ENCODE data around the gene KEAP1.
"Not testable (repeated sequence)": the region's sequence is repeated elsewhere in the genome, so short reads cannot be mapped to it uniquely, and the experiment has no call there.

KEAP1 gene

GRCh38 chr19:10503002-10503789 lies at the start of gene KEAP1:
Gene KEAP1 (minus strand): TSS chr19:10503356. CDS start chr19:10500033, 3,323 bp downstream.
- peaks cover 11% of the 10 kb centered on the region for H3K36me3 Mint-ChIP-seq
- H3K4me3 Mint-ChIP-seq, result peak within 1 kb of the TSS; percentile 92
- H3K9me3 Mint-ChIP-seq, result no peaks in the 10 kb centered on the region
- no peak for ATAC-seq
- H3K27ac Mint-ChIP-seq, result peak within 1 kb of the TSS; percentile 89
- H3K4me1 Mint-ChIP-seq, result peaks cover 42% of the 10 kb centered on the region
- H3K27me3 Mint-ChIP-seq, result no peaks in the 10 kb centered on the region

DNA sequence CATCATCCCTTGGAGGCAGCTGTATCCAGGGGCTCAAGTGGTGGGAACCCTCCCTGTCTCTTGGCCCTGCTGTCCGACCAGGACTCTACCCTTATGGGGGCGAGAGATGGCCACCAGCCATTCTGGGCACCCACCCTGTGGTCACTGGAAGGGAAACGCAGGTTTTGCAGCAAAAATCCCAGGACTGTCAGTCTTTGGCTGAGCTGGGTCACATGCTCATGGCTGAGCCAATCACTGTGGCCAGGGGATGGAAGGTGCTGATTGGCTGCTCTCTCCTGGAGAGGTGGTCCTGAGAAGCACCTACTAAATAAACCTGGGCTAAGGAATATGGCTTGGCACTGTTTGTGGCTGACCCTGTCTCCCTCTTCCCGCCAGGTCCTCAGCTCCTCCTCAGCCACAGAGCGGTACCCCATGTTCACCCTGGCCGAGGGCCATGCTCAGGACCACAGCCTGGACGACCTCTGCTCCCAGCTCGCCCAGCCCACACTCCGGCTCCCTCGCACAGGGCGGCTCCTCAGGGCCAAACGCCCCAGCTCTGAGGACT lies 49.4 kb upstream of the KEAP1 start:
- no peak for ATAC-seq

DNA sequence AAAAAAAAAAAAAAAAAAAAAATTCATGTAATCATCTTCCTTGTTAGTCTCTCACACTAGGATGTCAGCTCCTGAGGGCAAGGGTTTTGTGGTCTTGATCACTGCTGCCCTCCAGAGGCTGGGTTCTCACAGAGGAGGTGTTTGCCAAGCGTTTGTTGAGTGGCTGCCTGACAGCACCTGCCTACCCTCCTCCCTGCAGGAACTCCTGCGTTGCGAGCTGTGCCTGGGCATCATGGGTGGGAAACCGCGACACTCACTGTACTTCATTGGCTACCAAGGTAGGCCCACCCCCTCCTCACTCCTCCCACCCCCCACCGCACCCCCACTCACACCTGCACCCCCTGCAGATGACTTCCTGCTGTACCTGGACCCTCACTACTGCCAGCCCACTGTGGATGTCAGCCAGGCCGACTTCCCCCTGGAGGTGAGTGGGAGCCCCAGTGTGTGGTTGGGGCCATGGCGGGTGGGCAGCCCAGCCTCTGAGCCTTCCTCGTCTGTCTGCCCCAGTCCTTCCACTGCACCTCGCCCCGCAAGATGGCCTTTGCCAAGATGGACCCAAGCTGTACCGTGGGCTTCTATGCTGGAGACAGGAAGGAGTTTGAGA lies 48.6 kb upstream of the KEAP1 start:
- no peaks in the 10 kb centered on the region for H3K27me3 Mint-ChIP-seq
- peaks cover 47% of the 10 kb centered on the region for H3K36me3 Mint-ChIP-seq
- ATAC-seq, result no peak
- H3K27ac Mint-ChIP-seq, result peak overlapping the region; percentile 93
- peaks cover 44% of the 10 kb centered on the region for H3K4me1 Mint-ChIP-seq
- H3K9me3 Mint-ChIP-seq, result no peaks in the 10 kb centered on the region
- H3K4me3 Mint-ChIP-seq, result no peak overlapping the region

More for the DNA sequence above, 49.4 kb upstream of the KEAP1 start:
- H3K4me3 Mint-ChIP-seq, result no peak overlapping the region
- H3K9me3 Mint-ChIP-seq, result no peaks in the 10 kb centered on the region
- no peaks in the 10 kb centered on the region for H3K27me3 Mint-ChIP-seq
- peak overlapping the region; percentile 93 for H3K27ac Mint-ChIP-seq
- peaks cover 47% of the 10 kb centered on the region for H3K36me3 Mint-ChIP-seq
- peaks cover 44% of the 10 kb centered on the region for H3K4me1 Mint-ChIP-seq

DNA sequence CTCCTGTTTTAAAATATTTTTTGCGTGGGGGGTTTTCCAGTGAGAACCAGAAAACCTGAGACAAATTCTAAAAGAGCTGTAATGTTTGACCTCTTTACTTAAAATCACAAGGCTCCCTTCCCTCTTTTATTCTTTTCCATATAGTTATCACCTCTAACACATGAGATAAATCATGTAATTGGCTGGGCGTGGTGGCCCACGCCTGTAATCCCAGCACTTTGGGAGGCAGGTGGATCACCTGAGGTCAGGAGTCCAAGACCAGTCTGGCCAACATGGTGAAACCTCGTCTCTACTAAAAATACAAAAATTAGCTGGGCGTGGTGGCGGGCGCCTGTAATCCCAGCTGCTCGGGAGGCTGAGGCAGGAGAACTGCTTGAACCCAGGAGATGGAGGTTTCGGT lies 47.9 kb upstream of the KEAP1 start:
- not testable (repeated sequence) for H3K4me3 Mint-ChIP-seq, ATAC-seq, H3K27ac Mint-ChIP-seq, H3K9me3 Mint-ChIP-seq, H3K27me3 Mint-ChIP-seq
- peaks cover 47% of the 10 kb centered on the region for H3K36me3 Mint-ChIP-seq
- peaks cover 42% of the 10 kb centered on the region for H3K4me1 Mint-ChIP-seq

DNA sequence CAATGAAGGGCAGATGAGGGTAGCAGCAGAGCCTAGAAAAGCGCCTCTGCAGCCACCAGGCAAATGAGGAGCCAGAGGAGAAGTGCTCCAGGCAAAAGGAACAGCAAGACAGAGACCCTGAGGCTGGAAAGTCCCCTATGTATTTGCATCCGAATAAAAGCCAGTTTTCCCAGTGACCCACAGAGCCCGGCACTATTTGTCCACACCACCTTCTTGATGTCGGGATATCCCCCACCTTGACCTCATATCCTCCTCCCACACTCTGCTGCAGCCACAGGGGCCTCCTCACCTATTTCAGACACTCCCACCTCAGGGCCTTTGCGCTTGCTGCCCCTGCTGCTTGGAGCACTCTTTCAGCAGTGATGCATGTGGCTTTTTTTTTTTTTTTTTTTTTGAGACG lies 47.2 kb upstream of the KEAP1 start:
- H3K27ac Mint-ChIP-seq, result peak overlapping the region; percentile 44
- ATAC-seq, result no peak
- H3K4me1 Mint-ChIP-seq, result peaks cover 36% of the 10 kb centered on the region
- H3K4me3 Mint-ChIP-seq, result no peak overlapping the region
- no peaks in the 10 kb centered on the region for H3K9me3 Mint-ChIP-seq
- peaks cover 47% of the 10 kb centered on the region for H3K36me3 Mint-ChIP-seq
- H3K27me3 Mint-ChIP-seq, result no peaks in the 10 kb centered on the region

DNA sequence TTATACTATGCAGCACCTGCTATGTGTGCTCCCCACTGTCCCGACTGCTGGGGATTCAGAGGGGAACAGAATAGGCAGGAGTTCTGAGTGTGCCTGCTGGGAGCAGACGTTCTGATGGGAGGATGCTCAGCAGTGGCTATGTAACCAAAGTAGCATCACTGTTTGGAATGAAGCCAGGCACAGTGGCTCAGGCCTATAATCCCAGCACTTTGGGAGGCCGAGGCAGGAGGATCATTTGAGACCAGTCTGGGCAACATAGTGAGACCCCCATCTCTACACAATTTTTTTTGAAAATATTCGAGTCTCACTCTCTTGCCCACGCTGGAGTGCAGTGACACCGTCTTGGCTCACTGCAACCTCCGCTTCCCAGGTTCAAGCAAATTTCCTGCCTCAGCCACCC lies 46.6 kb upstream of the KEAP1 start:
- Mint-ChIP-seq H3K4me3 (no peak overlapping the region), H3K27me3 (no peaks in the 10 kb centered on the region), H3K9me3 (no peaks in the 10 kb centered on the region), H3K4me1 (peaks cover 36% of the 10 kb centered on the region), H3K27ac (peak overlapping the region; percentile 44), H3K36me3 (peaks cover 47% of the 10 kb centered on the region)
- ATAC-seq, result no peak

DNA sequence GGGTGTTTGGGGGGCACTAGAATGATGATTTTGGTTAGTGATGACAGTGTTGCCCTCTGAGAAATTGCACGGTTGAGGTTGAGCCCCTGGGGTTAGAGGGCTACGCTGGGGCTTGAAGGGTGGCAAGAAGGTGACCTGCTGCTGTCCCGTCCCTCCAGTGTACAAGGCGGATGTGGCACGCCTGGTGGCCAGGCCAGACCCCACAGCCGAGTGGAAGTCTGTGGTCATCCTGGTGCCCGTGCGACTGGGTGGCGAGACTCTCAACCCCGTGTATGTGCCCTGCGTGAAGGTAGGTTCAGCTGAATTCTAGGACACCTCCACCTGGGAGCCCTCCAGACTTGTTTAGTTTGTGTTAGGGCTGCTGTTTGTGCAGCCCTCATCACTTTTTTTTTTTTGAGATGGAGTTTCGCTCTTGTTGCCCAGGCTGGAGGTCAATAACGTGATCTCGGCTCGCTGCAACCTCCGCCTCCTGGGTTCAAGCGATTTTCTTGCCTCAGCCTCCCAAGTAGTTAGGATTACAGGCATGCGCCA lies 45.7 kb upstream of the KEAP1 start:
- Mint-ChIP-seq H3K9me3 (no peaks in the 10 kb centered on the region), H3K4me3 (no peak overlapping the region), H3K27ac (no peak overlapping the region), H3K36me3 (peaks cover 42% of the 10 kb centered on the region), H3K4me1 (peaks cover 32% of the 10 kb centered on the region), H3K27me3 (no peaks in the 10 kb centered on the region)
- no peak for ATAC-seq

GRCh38 chr19:10546817-10547216 lies 43.7 kb upstream of the KEAP1 start:
- H3K36me3 Mint-ChIP-seq, result peaks cover 22% of the 10 kb centered on the region
- H3K27me3 Mint-ChIP-seq, result no peaks in the 10 kb centered on the region
- H3K4me1 Mint-ChIP-seq, result peaks cover 18% of the 10 kb centered on the region
- no peaks in the 10 kb centered on the region for H3K9me3 Mint-ChIP-seq
- H3K4me3 Mint-ChIP-seq, result no peak overlapping the region
- no peak for ATAC-seq
- no peak overlapping the region for H3K27ac Mint-ChIP-seq

DNA sequence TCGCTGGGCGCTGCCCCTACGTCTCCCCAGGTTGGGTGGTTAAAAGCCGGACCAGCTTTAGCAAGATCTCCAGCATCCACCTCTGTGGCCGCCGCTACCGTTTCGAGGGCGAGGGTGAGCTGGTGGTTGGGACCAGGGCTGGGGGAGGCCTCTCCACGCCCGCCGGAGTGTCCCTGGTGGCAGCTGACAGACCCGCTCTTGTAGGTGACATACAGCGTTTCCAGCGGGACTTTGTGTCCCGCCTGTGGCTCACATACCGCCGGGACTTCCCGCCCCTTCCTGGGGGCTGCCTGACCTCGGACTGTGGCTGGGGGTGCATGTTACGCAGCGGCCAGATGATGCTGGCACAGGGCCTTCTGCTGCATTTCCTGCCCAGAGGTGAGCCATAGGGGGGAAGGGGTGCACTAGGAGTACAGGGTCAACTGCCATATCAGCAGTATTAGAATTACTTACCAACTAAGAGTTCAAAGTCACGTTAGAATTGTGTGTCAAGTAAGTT lies 41.6 kb upstream of the KEAP1 start:
- H3K27ac Mint-ChIP-seq, result peak overlapping the region; percentile 83
- H3K4me3 Mint-ChIP-seq, result peak overlapping the region; percentile 81
- no peak for ATAC-seq
- peaks cover 11% of the 10 kb centered on the region for H3K36me3 Mint-ChIP-seq
- peaks cover 11% of the 10 kb centered on the region for H3K4me1 Mint-ChIP-seq
- H3K9me3 Mint-ChIP-seq, result no peaks in the 10 kb centered on the region
- peaks cover 11% of the 10 kb centered on the region for H3K27me3 Mint-ChIP-seq

DNA sequence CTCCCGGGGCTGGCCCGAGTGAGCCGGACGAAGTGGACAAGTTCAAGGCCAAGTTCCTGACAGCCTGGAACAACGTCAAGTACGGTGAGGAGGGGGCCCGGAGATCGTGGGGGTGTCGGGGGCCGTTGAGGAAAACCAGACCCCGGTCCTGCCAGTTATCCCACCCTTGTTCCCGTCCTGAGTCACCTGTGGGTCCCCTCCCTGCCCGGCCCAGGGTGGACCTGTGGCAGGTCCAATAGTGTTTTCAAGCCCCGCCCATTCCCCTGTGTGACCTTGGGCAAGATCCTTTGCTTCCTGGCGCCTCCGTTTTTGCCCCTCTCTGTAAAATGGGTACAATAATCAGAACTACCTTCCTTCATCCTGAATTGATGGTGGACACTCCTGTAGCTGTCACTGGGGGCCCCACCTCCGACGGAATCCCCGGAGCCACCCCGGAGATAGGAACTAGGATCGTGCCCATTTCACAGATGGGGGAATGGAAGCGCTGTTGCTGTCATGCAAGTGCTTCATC lies 41.1 kb upstream of the KEAP1 start:
- peak; percentile 42 for ATAC-seq

DNA sequence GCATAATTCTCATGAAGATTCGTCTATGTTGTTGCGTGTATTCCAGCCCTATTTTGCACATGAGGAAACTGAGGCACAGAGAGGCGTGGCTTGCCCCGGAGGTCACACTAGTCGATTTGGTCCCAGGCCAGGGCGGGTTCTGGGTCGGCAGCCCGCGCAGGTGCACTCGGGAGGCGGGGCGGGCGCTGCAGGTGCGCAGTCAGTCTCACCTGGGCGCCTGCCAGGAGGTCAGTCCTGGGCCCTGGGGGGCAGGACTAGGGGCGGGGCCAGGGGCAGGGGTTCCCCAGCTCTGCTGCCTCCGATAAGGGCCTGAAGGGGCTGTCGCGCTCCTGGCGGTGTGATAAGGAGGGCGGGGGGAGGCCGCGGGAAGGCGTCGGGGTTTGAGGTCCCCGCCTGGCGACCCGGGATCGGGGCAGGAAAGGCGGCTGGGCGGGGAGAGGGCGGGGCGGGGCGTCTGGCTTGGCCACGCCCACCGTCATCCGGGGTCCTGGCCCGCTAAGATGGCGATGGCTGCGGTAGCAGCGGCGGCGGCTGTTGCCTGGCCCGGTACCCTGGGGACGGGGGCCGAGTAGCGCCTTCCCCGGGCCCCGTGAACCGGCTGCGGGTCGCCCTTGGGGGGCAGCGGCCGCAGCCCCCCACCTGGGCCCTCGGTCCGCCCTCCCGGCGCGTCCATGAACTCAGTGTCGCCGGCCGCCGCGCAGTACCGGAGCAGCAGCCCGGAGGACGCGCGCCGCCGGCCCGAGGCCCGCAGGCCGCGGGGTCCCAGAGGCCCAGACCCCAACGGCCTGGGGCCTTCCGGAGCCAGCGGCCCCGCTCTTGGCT lies 40.5 kb upstream of the KEAP1 start, which contains the start of gene ATG4D:
ATG4D (plus strand) TSS at position 485 of the 822 bp plus-strand sequence; CDS start at position 672, 187 bp downstream.
- Mint-ChIP-seq H3K4me1 (peaks cover 11% of the 10 kb centered on the region), H3K9me3 (no peaks in the 10 kb centered on the region), H3K36me3 (peaks cover 6% of the 10 kb centered on the region), H3K27ac (peak within 1 kb of the TSS; percentile 83), H3K4me3 (peak within 1 kb of the TSS; percentile 82), H3K27me3 (peaks cover 23% of the 10 kb centered on the region)
- ATAC-seq, result peak; percentile 93

More for the DNA sequence above, 41.1 kb upstream of the KEAP1 start:
- H3K9me3 Mint-ChIP-seq, result no peaks in the 10 kb centered on the region
- H3K4me1 Mint-ChIP-seq, result peaks cover 11% of the 10 kb centered on the region
- peak overlapping the region; percentile 83 for H3K27ac Mint-ChIP-seq
- peaks cover 11% of the 10 kb centered on the region for H3K36me3 Mint-ChIP-seq
- H3K27me3 Mint-ChIP-seq, result peaks cover 16% of the 10 kb centered on the region
- H3K4me3 Mint-ChIP-seq, result peak overlapping the region; percentile 81

DNA sequence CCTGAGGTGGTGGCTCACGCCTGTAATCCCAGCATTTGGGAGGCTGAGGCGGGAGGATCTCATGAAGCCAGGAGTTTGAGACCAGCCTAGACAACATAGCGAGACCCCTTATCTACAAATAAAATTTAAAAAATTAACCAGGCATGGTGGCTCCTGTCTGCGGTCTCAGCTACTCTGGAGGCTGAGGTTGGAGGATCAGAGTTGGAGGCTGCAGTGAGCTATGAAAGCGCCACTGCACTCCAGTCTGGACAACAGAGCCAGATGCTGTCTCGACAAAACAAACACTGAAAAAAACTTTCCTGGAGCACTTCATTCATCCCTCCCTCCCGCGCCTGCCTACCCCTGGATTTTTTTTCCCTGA lies 39.9 kb upstream of the KEAP1 start:
- peaks cover 11% of the 10 kb centered on the region for H3K4me1 Mint-ChIP-seq
- peaks cover 28% of the 10 kb centered on the region for H3K27me3 Mint-ChIP-seq
- no peaks in the 10 kb centered on the region for H3K9me3 Mint-ChIP-seq
- H3K27ac Mint-ChIP-seq, result peak overlapping the region; percentile 83
- ATAC-seq, result no peak
- peak overlapping the region; percentile 82 for H3K4me3 Mint-ChIP-seq
- no peaks in the 10 kb centered on the region for H3K36me3 Mint-ChIP-seq

- H3K4me3 Mint-ChIP-seq, H3K4me1 Mint-ChIP-seq, H3K27ac Mint-ChIP-seq, H3K9me3 Mint-ChIP-seq, ATAC-seq, H3K36me3 Mint-ChIP-seq: not testable (repeated sequence)
- peaks cover 39% of the 10 kb centered on the region for H3K27me3 Mint-ChIP-seq
Observed at GRCh38 chr19:10539016-10539415, 35.9 kb upstream of the KEAP1 start.

GRCh38 chr19:10538204-10538983 lies 35.2 kb upstream of the KEAP1 start:
- H3K27me3 Mint-ChIP-seq, result peaks cover 39% of the 10 kb centered on the region
- ATAC-seq, result no peak
- H3K4me3 Mint-ChIP-seq, result no peak overlapping the region
- no peak overlapping the region for H3K27ac Mint-ChIP-seq
- H3K36me3 Mint-ChIP-seq, result no peaks in the 10 kb centered on the region
- no peaks in the 10 kb centered on the region for H3K9me3 Mint-ChIP-seq
- H3K4me1 Mint-ChIP-seq, result no peaks in the 10 kb centered on the region
